Endothelial cell of umbilical vein (primary cell): Measurements from ENCODE around the gene IL15.

Experiments
- CTCF ChIP-seq, 2 donors: IDR thresholded peaks; 1 replicate in 1 of 2; 2 replicates in 1 of 2; pipeline ENCODE4 v1.5.1; 2011; ENCODE audit warnings: low read length in 2 of 2, mild to moderate bottlenecking in 2 of 2, moderate library complexity in 2 of 2, control low read depth in 1 of 2, inconsistent platforms in 1 of 2, low read depth in 1 of 2; ENCODE audit not compliant: insufficient read depth in 1 of 2; ENCODE audit errors: extremely low read depth in 1 of 2
- EZH2 ChIP-seq: IDR thresholded peaks from 2 replicates; pipeline ENCODE4 v1.6.1; 2012; ENCODE audit warnings: borderline replicate concordance, low read depth, mild to moderate bottlenecking, moderate library complexity, low read length, inconsistent platforms; ENCODE audit not compliant: severe bottlenecking
- FOS ChIP-seq: IDR thresholded peaks from 2 replicates; pipeline ENCODE4 v1.6.1; 2011; ENCODE audit warnings: mild to moderate bottlenecking, low read length, moderate library complexity, borderline replicate concordance; ENCODE audit not compliant: insufficient read depth
- GATA2 ChIP-seq: IDR thresholded peaks from 2 replicates; pipeline ENCODE4 v1.7.0; 2011; ENCODE audit warnings: low read depth, mild to moderate bottlenecking, moderate library complexity, mixed read lengths, low read length; ENCODE audit not compliant: insufficient read length, insufficient read depth
- JUN ChIP-seq: IDR thresholded peaks from 2 replicates; pipeline ENCODE4 v1.6.1; 2011; ENCODE audit warnings: borderline replicate concordance, low read depth; ENCODE audit not compliant: insufficient read length, insufficient read depth
- MAX ChIP-seq: IDR thresholded peaks from 2 replicates; pipeline ENCODE4 v1.6.1; 2011; ENCODE audit not compliant: insufficient read depth, insufficient read length
- MYC ChIP-seq: IDR thresholded peaks from one replicate; pipeline ENCODE4 v1.6.1; 2011; ENCODE audit warnings: mild to moderate bottlenecking, low read depth, low read length
- POLR2A ChIP-seq: IDR thresholded peaks from 2 replicates; pipeline ENCODE4 v1.6.1; 2012; ENCODE audit warnings: low read depth, mild to moderate bottlenecking, control low read depth, low read length
- POLR2AphosphoS5 ChIP-seq: IDR thresholded peaks from 2 replicates; pipeline ENCODE4 v1.6.1; 2012; ENCODE audit warnings: low read depth, mild to moderate bottlenecking, control low read depth, low read length, moderate library complexity; ENCODE audit not compliant: insufficient read depth

DNA sequence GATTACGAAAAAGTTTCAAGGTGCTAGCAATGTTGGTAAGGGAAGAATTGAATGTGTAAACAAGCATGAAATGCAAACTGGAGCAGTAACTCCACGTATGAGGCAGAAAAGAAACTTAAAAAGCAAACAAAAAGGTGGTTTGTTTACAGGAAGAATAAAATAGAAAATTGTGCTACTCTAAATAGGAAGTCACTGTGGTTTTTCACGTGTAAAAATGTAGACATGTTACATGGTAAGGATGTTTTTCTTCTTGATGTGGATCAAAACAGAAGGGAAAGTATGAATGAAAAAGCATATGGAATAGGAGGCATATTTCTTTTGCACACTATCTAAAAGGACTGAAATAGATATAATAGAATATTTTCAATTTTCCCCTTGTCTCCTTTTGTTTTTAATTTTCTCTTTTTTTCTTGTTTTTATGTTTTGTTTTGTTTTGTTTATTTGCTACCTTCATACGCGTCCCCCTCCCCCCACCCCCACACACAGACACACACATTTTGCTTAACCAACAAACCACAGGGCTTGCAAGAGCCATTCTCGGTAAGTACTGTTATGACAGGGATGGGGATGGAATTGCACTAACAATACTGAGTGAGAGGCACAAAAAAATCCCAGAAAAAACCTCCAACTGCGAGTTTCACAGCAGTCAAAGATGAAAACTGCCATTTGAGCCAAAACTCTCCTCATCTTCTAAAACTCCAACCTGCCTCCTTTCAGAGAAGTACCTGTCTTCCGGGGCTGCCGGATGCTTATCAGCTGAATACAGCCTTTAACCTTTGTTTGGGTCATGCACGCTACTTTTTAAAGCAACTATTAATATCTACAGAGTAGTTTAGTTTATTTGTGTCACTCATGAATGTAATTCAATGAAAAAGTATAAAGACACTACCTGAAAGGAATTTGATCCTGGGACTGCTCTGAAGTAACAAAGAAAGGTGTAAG, 135.8 kb downstream of the IL15 start:
- no peak for TF ChIP-seq CTCF (IDR thresholded peaks at IDR 0.05; ENCODE audit: extremely low read depth in 1 of 2, insufficient read depth in 1 of 2, low read depth in 1 of 2, low read length in 2 of 2)
- TF ChIP-seq GATA2, result no peak
- no peak for TF ChIP-seq JUN
- TF ChIP-seq EZH2, result no peak
- no peak for TF ChIP-seq POLR2A
- no peak for TF ChIP-seq POLR2AphosphoS5
- TF ChIP-seq MAX, result no peak
- no peak for TF ChIP-seq FOS
- no peak for TF ChIP-seq MYC
